Measurements from ENCODE around the gene SLC17A2. TPM values are rescaled to one million over a fixed set of nuclear protein-coding genes. Genes with fewer than 3 reads are reported as not detected.
A peak's percentile ranks its signal among the peaks of the same experiment; 100 is the strongest.

The SLC17A2 gene
- total and polyA plus RNA-seq, 2 donors from 2014 or later, result 0.54 to 0.76 TPM

DNA sequence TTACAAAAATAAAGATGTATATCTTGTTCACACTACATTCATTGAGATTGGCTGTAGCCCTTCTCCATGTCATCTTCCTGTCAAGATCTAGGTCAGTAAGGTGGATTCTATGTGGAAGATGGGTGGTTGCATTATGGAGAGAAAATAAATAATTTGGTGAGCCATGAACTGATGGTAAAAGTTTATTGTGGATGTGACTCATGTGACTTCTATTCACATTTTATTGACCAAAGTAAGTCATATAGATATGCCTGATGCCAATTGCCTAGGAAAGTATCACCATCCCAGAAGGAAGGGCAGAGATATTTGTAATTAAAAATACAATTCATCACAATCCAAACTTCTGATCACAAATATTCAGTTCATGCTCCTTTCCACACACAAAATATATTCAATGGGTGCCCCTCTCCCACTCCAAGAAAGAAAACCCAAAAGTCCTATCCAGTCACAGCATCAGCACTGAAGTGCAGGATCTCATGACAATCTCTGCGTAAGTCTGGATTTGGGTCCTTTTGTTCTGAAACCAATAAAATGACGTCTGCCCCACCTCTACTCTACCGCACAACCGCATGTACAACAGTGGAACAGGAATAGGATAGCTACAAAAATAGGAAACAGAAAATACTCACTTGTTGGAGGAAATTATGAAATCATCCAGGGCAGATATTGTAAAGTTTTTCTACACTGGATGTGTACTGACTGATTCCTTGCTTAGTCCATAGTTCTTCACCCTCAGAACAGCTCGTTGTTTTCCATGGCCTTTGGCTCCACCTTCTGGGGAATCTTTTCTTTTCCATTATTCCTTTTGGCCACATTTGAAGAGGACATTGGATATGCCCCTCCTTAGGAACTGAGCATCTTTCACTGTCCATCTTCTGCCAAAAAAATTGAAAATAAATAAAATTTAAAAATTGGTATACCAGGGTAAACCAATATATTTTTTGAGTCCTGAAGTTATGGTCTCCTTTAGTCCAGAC lies 40.3 kb downstream of the SLC17A2 start:
- Histone ChIP-seq H3K27me3 (ENCODE audit: control insufficient read depth, insufficient read depth, low read length) (no peaks in the 10 kb centered on the region), H3K9me3 (ENCODE audit: control insufficient read depth in 2 of 3, insufficient read depth in 1 of 3, low read length in 3 of 3) (peaks cover 0 to 6% (median 0%) of the 10 kb centered on the region in 3 donors), H3K9ac (ENCODE audit: low read length in 3 of 3) (no peak overlapping the region), H3K4me1 (ENCODE audit: control insufficient read depth in 2 of 3, insufficient read depth in 2 of 3, low read depth in 1 of 3, low read length in 3 of 3) (peaks cover 0 to 9% (median 0%) of the 10 kb centered on the region in 3 donors), H3K27ac (ENCODE audit: low read depth in 2 of 2, low read length in 2 of 2) (no peak overlapping the region), H3K4me3 (ENCODE audit: low read length in 3 of 3) (no peak overlapping the region), H3K36me3 (ENCODE audit: control insufficient read depth in 2 of 3, insufficient read depth in 3 of 3, low read length in 3 of 3) (no peaks in the 10 kb centered on the region)
- DNase-seq, result peak in 3 of 5 donors; percentile 50 to 77 (median 74)
- intact Hi-C loops (cut with DNase I), result no loop called here
- TF ChIP-seq, protein P1, sequence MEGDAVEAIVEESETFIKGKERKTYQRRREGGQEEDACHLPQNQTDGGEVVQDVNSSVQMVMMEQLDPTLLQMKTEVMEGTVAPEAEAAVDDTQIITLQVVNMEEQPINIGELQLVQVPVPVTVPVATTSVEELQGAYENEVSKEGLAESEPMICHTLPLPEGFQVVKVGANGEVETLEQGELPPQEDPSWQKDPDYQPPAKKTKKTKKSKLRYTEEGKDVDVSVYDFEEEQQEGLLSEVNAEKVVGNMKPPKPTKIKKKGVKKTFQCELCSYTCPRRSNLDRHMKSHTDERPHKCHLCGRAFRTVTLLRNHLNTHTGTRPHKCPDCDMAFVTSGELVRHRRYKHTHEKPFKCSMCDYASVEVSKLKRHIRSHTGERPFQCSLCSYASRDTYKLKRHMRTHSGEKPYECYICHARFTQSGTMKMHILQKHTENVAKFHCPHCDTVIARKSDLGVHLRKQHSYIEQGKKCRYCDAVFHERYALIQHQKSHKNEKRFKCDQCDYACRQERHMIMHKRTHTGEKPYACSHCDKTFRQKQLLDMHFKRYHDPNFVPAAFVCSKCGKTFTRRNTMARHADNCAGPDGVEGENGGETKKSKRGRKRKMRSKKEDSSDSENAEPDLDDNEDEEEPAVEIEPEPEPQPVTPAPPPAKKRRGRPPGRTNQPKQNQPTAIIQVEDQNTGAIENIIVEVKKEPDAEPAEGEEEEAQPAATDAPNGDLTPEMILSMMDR (IDR thresholded peaks at IDR 0.05; ENCODE audit: borderline replicate concordance, extremely low read depth, insufficient read depth), result peak; percentile 67
- FAIRE-seq, result peak; percentile 94

DNA sequence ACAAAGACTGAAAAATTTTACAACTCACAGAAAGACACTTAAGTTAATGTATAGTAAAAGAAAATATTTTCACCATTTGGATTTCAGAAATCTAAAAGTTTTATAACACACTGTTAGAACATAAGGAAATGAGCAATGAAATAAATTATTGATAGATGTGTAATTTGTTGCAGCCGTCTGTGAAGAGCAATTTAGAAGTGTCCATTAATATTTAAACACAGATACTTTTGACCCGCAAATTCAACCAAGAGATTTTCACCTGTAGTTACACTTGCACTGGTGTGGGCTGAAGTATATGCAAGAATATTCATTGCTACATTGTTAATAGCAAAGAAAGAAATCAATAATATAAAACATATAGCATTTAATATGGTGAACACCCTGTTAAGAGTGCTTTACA lies 41.9 kb downstream of the SLC17A2 start:
- H3K4me1 ChIP-seq (ENCODE audit: control insufficient read depth in 2 of 3, insufficient read depth in 2 of 3, low read depth in 1 of 3, low read length in 3 of 3), result peaks cover 0 to 13% (median 0%) of the 10 kb centered on the region in 3 donors
- no peaks in the 10 kb centered on the region for H3K27me3 ChIP-seq (ENCODE audit: control insufficient read depth, insufficient read depth, low read length)
- no peak overlapping the region for H3K9ac ChIP-seq (ENCODE audit: low read length in 3 of 3)
- intact Hi-C loops (cut with DNase I), result no loop called here
- no peak overlapping the region for H3K27ac ChIP-seq (ENCODE audit: low read depth in 2 of 2, low read length in 2 of 2)
- DNase-seq (no peak), FAIRE-seq (no peak)
- no peaks in the 10 kb centered on the region for H3K36me3 ChIP-seq (ENCODE audit: control insufficient read depth in 2 of 3, insufficient read depth in 3 of 3, low read length in 3 of 3)
- peaks cover 0 to 6% (median 0%) of the 10 kb centered on the region in 3 donors for H3K9me3 ChIP-seq (ENCODE audit: control insufficient read depth in 2 of 3, insufficient read depth in 1 of 3, low read length in 3 of 3)
- H3K4me3 ChIP-seq (ENCODE audit: low read length in 3 of 3), result no peak overlapping the region
- TF ChIP-seq, protein P1 (IDR thresholded peaks at IDR 0.05; ENCODE audit: borderline replicate concordance, extremely low read depth, insufficient read depth), result no peak

DNA sequence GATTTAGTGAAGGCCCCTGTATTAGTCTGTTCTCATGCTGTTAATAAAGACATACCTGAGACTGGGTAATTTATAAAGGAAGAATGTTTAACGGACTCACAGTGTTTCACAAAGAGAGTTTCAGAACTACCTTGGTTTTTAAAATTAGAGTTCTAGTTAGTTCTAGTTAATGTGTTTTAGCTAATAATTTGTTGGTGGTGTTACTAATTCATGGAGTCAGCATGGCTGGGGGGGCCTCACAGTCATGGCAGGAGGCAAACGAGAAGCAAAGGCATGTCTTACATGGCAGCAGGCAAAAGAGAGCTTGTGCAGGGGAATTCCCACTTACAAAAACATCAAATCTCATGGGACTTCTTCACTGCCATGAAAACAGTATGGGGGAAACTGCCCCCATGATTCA lies 44.4 kb downstream of the SLC17A2 start:
- DNase-seq (peak in 1 of 5 donors; percentile 12), FAIRE-seq (no peak)
- no peak overlapping the region for H3K27ac ChIP-seq (ENCODE audit: low read depth in 2 of 2, low read length in 2 of 2)
- no peaks in the 10 kb centered on the region for H3K36me3 ChIP-seq (ENCODE audit: control insufficient read depth in 2 of 3, insufficient read depth in 3 of 3, low read length in 3 of 3)
- intact Hi-C loops (cut with DNase I), result no loop called here
- no peaks in the 10 kb centered on the region for H3K27me3 ChIP-seq (ENCODE audit: control insufficient read depth, insufficient read depth, low read length)
- peaks cover 0 to 13% (median 0%) of the 10 kb centered on the region in 3 donors for H3K4me1 ChIP-seq (ENCODE audit: control insufficient read depth in 2 of 3, insufficient read depth in 2 of 3, low read depth in 1 of 3, low read length in 3 of 3)
- no peak overlapping the region for H3K4me3 ChIP-seq (ENCODE audit: low read length in 3 of 3)
- H3K9me3 ChIP-seq (ENCODE audit: control insufficient read depth in 2 of 3, insufficient read depth in 1 of 3, low read length in 3 of 3), result peaks cover 0 to 6% (median 0%) of the 10 kb centered on the region in 3 donors
- no peak overlapping the region for H3K9ac ChIP-seq (ENCODE audit: low read length in 3 of 3)
- TF ChIP-seq, protein P1 (IDR thresholded peaks at IDR 0.05; ENCODE audit: borderline replicate concordance, extremely low read depth, insufficient read depth), result no peak
